HG02852 (cell line): ENCODE results near the gene PRR4.

ENCODE experiments used
- ATAC-seq: cut with Tn5 transposase; IDR thresholded peaks from one replicate; pipeline ENCODE4 v1.9.1; 2021; ENCODE audit warnings: mild to moderate bottlenecking, moderate library complexity; ENCODE audit not compliant: unreplicated experiment

Gene PRR4

GRCh38 chr12:10802587-10802986 is 46.7 kb downstream of the PRR4 start, which contains the start of gene TAS2R7:
Gene TAS2R7 (minus strand): TSS chr12:10802627. CDS start chr12:10802570, 57 bp downstream.
- ATAC-seq: no peak

- ATAC-seq: no peak
These were observed 47.5 kb downstream of the PRR4 start for GRCh38 chr12:10801741-10802140.
